Left ventricle myocardium inferior (tissue), 1 donor: ENCODE results near the gene PID1. TPM values are rescaled to one million over a fixed set of nuclear protein-coding genes. Genes with fewer than 3 reads are reported as not detected.
A peak's percentile ranks its signal among the peaks of the same experiment; 100 is the strongest.

Experiments used
- DNase-seq: peaks from one replicate; pipeline ENCODE4 v3.0.0-alpha.2; 2020
- H3K27ac ChIP-seq: fragments of 200-600 bp; replicated peaks from 2 replicates; pipeline ENCODE4 v1.8.0; 2021
- H3K27me3 ChIP-seq: fragments of 200-600 bp; 2 replicates; pipeline ENCODE4 v1.8.0; 2021; ENCODE audit warnings: low read depth
- H3K36me3 ChIP-seq: fragments of 200-600 bp; 2 replicates; pipeline ENCODE4 v1.8.0; 2021
- H3K4me1 ChIP-seq: fragments of 200-600 bp; 2 replicates; pipeline ENCODE4 v1.8.0; 2021
- H3K4me3 ChIP-seq: fragments of 200-600 bp; 2 replicates; pipeline ENCODE4 v1.8.0; 2021; ENCODE audit warnings: mild to moderate bottlenecking, moderate library complexity
- H3K9me3 ChIP-seq: fragments of 200-600 bp; replicated peaks from 2 replicates; pipeline ENCODE4 v1.8.0; 2021
- intact Hi-C: fragments of 100-400 bp; cut with micrococcal nuclease; formaldehyde crosslinking; loops from one replicate; pipeline ENCODE4 v1.11.0; 2022
- total RNA-seq: library from RNA; stranded (reverse); fragmentation: NEBNext Ultra II Directional; extraction: Animal tissue kit (Norgen Biotek cat#: 25700); gene quantifications from one replicate; pipeline ENCODE4 v1.2.1, GENCODE V29; 2021
- TF ChIP-seq, protein P1 (sequence below): fragments of 200-600 bp; IDR thresholded peaks from 2 replicates; pipeline ENCODE4 v1.8.0; 2021; ENCODE audit warnings: antibody characterized with exemption, mild to moderate bottlenecking, borderline replicate concordance
- donor health status: DM: no; HTN: yes; CAD: no; lungs with severe emphysema.

PID1 gene
- total RNA-seq, 1 donor from 2014 or later: 7.8 TPM

- H3K4me3 ChIP-seq: no peak overlapping the region
- H3K36me3 ChIP-seq: no peaks in the 10 kb centered on the region
- H3K27me3 ChIP-seq: no peaks in the 10 kb centered on the region
- TF ChIP-seq, protein P1, sequence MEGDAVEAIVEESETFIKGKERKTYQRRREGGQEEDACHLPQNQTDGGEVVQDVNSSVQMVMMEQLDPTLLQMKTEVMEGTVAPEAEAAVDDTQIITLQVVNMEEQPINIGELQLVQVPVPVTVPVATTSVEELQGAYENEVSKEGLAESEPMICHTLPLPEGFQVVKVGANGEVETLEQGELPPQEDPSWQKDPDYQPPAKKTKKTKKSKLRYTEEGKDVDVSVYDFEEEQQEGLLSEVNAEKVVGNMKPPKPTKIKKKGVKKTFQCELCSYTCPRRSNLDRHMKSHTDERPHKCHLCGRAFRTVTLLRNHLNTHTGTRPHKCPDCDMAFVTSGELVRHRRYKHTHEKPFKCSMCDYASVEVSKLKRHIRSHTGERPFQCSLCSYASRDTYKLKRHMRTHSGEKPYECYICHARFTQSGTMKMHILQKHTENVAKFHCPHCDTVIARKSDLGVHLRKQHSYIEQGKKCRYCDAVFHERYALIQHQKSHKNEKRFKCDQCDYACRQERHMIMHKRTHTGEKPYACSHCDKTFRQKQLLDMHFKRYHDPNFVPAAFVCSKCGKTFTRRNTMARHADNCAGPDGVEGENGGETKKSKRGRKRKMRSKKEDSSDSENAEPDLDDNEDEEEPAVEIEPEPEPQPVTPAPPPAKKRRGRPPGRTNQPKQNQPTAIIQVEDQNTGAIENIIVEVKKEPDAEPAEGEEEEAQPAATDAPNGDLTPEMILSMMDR: no peak
- no peak overlapping the region for H3K27ac ChIP-seq
- no peak for DNase-seq
- no peaks in the 10 kb centered on the region for H3K4me1 ChIP-seq
- intact Hi-C loops: no loop called here
- peaks cover 12% of the 10 kb centered on the region for H3K9me3 ChIP-seq
These were observed 129.6 kb downstream of the PID1 start for GRCh38 chr2:229141424-229142025.

DNA sequence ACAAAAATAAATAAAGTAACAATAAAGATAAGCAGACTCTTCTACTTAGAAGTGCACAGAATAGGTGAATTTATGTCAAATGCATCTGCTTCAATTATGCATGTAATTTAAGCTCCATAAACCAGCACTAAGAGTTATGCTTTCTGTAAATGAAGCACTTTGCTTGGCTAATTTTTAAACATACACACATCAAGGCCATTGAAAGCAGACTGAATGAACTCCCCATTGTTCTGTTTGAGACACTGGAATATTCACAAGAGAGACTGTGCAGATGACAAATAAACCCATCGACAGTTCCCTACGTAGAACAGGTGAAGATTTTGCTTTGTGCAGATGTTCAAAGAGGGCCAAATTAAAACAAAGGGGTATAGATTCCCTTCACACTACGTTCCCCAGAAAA is 133.4 kb downstream of the PID1 start:
- Histone ChIP-seq H3K4me3 (no peak overlapping the region), H3K27ac (no peak overlapping the region), H3K36me3 (no peaks in the 10 kb centered on the region), H3K27me3 (no peaks in the 10 kb centered on the region), H3K9me3 (peaks cover 7% of the 10 kb centered on the region), H3K4me1 (no peaks in the 10 kb centered on the region)
- DNase-seq: no peak
- TF ChIP-seq, protein P1: no peak
- intact Hi-C loops: no loop called here

GRCh38 chr2:229137066-229137465 is 134.0 kb downstream of the PID1 start:
- DNase-seq: no peak
- Histone ChIP-seq H3K4me3 (no peak overlapping the region), H3K9me3 (peaks cover 7% of the 10 kb centered on the region), H3K27ac (no peak overlapping the region), H3K4me1 (no peaks in the 10 kb centered on the region), H3K27me3 (no peaks in the 10 kb centered on the region), H3K36me3 (no peaks in the 10 kb centered on the region)
- intact Hi-C loops: no loop called here
- TF ChIP-seq, protein P1: no peak

DNA sequence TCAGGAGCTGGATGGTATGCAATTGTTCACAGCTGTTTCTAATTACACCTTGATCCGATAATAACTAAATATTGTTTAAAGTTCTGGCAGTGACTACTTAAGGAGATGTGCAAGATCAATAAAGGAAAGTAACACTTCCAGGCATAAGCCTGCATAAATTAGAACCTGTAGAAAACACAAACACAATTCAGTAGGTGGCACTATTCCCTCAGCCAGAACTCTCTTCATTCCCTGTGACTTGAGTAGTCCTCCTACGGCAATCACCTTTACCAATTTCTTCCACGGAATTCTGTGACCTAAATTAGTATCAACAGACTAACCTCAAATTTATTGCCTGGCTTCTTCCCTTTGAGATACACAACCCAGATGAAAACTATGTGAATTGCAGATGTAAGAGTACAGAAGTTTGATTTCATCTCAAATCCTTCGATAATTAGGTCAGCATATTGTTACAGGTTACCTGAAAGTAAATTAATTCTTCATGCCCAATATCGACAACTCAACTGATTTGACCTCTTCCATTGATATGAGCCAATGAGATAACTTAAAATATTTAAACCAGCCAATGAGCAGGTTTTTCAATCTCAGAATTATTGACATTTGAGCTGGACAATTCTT is 137.8 kb downstream of the PID1 start:
- TF ChIP-seq, protein P1: peak; percentile 67
- H3K9me3 ChIP-seq: peaks cover 7% of the 10 kb centered on the region
- no peaks in the 10 kb centered on the region for H3K27me3 ChIP-seq
- H3K4me1 ChIP-seq: peaks cover 13% of the 10 kb centered on the region
- no peak overlapping the region for H3K27ac ChIP-seq
- H3K4me3 ChIP-seq: no peak overlapping the region
- intact Hi-C loops: no loop called here
- no peak for DNase-seq
- no peaks in the 10 kb centered on the region for H3K36me3 ChIP-seq

DNA sequence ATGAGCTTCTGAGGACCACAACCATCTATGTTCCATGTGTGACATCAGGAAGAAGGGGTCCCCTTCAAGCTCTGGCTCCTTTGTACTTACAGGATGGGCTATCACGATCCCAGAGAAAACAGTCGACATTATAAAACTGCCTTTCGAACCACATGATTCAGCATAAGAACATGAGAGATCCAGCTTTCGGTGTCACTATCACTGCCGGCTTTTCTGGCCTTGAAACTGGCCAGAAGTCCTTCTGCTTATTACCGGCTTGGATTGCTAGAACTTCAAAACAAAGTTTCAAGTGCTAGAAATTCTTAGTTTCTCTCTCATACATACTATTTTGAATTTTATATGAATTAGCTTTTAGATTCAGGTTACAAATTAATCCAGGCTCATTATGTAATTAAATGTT is 138.9 kb downstream of the PID1 start:
- peaks cover 7% of the 10 kb centered on the region for H3K9me3 ChIP-seq
- DNase-seq: no peak
- H3K36me3 ChIP-seq: no peaks in the 10 kb centered on the region
- H3K27me3 ChIP-seq: no peaks in the 10 kb centered on the region
- H3K4me3 ChIP-seq: no peak overlapping the region
- intact Hi-C loops: no loop called here
- H3K4me1 ChIP-seq: peaks cover 13% of the 10 kb centered on the region
- TF ChIP-seq, protein P1: no peak
- no peak overlapping the region for H3K27ac ChIP-seq
